NCI-H2081 treated with DMSO at 0.1 percent for 48 hours (cell line): Measurements from ENCODE around the gene AMPD3.
"Not testable (repeated sequence)": the region's sequence is repeated elsewhere in the genome, so short reads cannot be mapped to it uniquely, and the experiment has no call there.

Experiments used
- DNase-seq: peaks from one replicate; lab custom pipeline; 2025; lab: John Stamatoyannopoulos, UW

Gene AMPD3

DNA sequence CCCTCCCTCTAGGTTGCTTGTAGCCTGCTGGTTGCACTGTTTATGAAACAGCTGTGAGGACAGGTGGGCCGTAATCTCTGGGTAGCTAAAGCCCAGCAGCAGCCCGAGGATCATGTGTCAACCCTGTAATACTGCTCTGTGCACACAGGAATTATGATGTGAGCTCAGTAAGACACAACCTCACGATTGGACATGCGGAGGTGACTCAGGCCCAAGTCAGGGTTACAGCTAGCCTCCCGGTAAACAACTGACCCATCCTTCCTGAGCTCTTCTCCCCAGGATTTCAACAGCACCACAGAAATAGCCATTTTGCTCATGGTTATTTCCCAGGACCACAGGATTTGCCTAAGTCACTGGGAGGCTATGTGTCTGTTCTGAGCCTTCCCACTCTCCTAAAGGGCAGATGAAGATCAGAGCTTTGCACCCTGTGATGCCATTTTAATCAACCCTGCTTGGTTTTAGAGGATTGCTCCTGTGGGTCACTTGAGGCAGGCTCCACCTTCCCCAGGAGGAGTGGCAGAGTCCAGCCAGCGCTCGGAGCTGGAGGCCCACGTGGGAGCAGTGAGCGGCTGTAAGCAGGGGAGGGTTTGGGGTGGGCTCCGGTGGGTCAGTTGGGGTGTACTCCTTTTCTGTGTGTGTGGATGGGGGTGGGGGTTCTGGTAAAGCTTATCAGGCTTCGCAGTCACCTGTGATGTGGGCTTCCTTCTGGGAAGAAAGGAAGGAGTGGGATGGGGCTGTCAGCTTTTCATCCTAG is at the start of gene AMPD3:
Gene AMPD3, plus strand, starts transcription at position 387 of the 754 bp plus-strand sequence. CDS start 6,256 bp downstream, outside the sequence.
- DNase-seq = peak; percentile 81

DNA sequence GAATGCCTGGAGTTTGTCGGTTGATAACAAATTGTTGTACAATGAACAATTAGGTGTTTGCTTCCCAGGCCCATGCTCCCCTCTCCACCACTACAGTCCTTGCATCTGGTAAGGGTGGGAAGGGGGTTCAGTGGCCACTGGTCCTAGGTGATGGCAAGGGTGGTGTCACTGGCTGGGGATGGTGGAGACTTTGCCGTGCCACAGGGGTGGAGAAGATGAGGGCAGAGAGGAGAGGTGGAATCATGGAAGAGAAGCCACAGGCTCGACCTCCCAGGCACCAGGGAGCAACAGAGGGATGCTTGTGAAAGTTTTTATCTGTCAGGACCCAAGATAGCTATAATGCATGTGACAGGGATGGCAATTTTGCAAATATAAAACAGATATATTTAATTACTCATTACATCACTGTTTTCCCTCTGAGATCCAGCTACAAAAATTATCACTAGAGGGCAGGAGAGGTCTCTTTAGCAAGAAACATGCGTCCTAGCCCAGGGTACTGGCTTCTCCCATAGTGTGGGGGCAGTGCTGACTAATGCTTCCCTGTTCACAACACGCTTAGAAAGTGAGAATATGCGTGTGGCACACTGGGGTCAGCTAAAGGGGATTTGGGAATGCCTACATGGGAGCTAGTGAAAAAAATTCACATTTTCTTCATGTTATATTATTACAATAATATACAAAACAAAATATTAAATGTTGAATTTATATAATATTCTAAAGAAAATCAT is 49.0 kb upstream of the AMPD3 start:
- peak; percentile 58 for DNase-seq

DNA sequence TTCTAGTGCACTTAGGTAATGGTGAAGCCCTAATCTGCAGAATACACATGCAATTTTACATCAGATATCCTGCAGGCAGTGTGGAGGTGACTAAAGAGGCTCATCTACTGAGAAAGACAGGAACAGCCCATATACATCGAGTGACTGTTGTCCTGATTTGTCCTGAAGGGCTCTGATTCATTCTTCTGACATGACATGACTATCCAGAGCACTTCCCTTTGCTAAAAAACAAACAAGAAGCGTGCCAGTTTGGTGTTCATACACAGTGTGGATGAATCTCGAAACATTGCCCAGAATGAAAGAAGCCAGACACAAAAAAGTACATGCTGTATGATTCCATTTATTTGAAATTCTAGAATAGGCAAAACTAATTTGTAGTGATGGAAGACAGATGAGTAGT is 48.0 kb upstream of the AMPD3 start:
- no peak for DNase-seq

DNA sequence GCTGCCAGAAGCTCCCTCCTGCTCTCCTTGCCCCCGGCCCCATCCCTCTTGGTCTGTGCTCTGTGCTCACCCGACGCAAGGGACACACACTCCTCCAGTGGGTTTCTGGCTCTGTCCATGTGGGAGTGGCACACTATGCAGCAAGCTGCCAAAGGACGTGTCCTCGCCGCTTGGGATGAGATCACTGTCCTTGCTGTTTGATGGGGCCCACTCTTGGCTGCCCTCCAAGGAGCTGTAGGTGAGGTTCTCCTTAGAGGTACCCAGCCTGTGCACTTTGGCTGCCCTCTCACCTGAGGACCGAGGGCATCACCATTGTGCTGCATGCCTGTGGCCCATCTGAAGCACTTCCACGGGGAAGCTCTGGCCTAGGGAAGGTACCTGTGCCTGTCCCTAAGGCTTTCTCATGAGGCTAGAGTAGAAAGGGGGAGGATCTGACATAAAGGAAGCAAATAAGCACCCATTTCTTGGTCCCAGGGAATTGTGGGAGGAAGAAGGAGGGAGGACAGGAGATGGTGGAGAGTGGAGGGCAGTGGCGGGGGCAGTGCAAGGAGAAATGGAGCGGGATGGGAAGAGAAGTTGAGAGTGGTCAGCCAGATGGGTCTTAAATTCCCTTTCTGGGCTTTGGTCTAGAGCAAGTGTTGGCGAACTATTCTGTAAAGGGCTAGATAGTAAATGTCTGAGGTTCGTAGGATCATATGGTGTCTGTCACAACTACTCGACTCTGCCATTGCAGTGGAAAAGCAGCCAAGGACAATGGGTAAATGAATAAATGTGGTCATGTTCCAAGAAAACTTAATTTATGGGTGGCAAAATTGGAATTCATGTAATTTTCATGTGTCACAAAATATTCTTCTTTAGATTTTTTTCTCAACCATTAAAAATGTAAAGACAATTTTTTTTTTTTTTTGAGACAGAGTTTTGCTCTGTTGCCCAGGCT is 47.0 kb upstream of the AMPD3 start:
- no peak for DNase-seq

DNA sequence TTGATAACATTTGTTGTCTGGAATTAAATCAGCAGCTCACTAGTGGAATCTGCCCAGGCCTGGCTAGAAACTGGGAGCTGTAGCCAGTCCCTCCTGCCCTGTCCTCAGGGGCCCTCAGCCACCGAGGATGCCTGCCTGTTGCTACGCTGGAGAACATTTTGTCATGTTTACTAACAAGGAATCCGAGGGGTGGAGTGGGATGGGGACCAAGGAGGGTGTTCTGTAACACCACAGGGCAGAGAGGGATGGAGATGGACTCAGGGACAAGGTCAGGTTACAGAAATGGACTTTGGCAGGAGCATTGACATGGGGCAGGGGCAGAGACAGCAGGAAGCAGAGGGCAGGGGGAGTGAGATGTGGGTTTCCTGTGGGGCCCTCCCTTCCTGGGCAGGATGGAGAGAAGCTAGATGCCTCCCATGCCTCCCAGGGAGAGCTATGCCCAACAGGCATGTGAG is 45.8 kb upstream of the AMPD3 start:
- no peak for DNase-seq

DNA sequence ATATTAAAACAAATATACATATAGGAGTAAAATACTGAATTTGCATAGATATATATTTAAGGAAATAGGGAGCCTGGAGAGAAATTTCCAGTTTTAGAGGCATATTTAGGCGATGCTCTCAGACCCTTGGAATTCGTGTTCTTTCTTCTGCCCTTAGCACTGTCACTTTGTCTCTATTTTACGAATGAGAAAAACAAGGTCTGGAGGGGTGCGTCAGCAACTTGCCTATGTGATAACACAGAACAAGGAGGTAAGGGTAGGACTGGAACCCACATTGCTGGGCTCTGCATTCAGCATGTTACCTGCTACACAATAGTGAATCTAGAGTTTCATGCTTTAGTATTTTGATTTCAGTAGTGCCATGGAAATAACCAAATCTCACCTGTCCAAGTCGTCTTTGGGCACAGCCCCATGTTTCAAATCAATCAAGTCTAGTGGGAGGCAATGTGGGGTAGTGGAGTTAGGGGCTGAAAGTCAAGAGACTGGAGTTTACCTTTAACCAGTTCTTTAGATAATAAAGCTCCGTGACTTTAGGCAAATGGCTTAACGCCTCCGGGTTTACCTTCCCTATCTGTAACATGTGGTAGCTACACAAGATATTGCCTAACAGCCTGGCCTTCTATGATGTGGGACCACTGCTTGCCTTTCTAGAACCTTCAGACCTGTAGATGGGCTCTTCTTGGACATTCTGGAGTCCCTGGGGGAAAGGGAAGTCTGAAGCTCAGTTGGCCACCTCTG is 44.8 kb upstream of the AMPD3 start:
- no peak for DNase-seq

DNA sequence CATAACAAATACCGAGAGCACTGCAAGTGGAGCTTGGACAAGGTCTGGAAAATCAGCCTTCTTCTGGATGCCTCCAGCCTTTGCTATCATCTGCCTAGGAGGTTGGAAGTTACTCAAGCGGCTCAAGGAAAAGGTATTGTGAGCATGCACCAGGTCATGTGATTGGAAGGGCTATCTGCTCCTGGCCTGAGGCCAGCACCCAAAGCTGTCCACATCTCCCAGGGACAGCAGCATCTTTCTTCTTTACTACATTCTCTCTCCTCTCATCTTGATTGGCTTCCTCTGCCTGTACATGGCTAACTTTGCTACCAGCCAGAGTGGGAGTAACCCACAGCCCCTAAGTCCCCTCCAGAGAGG is 44.2 kb upstream of the AMPD3 start:
- no peak for DNase-seq

DNA sequence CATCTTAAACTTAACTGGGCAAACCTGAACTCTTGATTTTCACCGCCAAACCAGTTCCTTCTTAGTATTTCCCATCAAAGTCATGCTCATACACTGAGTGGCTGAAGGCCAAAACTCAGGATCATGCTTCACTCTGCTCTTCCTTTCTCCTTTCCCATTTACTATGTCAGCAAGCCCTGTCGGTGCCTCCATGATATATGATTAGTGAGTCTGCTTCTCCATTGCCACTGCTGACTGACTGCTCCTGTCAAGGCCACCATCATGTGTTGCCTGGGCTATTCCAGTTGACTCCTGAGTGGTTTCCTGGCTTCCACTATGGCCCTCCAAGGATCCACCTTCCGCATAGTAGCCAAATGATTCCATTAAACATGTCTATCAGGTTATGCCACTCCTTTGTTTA is 42.8 kb upstream of the AMPD3 start:
- no peak for DNase-seq

DNA sequence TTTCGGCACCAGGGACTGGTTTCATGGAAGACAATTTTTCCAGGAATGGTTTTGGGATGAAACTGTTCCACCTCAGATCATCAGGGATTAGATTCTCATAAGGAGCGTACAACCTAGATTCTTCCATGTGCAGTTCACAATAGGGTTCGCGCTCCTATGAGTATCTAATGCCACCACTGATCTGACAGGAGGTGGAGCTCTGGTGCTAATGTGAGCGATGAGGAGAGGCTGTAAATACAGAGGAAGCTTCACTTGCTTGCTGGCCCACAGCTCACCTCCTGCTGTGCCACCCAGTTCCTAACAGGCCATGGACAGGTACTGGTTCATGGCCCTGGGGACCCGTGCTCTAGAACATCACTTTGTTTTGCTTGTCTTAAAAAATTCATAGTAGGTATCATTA is 41.8 kb upstream of the AMPD3 start:
- DNase-seq = no peak

DNA sequence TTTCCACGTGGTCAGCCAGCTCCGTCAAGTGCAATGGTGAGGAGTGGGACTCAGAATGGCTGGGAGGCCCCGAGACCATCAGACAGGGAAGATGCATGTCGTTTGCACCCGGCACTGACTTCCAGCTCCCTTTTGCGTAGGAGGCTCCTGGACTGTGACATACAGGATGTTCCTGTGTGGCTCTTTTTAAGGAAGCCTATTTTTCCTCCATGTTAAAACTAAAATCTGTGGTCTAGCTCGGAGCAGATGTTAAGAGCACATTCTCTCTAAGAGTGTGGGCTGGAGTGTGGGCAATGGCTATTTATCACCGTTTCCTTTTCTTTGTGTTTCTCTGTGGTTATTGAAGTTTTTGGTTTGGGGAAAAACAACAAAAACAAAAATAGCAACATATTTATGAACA is 40.9 kb upstream of the AMPD3 start:
- DNase-seq = no peak

DNA sequence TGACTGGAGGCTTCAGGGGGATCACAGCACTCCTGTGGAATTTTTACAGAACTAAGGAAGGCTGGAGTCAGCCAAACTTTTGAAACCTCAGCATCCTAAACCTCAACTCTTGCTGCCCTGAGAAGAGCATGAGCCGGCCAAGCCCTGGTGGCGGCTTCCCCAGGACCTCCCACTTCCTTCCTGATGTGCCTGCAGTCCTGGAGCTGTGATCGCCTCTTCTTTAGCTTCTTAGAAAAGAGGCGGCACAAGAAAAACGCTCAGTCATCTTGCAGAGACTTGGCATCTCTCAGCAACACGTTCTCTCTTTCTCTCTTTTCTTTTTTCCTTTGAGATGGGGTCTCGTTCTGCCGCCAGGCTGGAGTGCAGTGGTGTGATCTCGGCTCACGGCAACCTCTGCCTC is 40.4 kb upstream of the AMPD3 start:
- DNase-seq = no peak

DNA sequence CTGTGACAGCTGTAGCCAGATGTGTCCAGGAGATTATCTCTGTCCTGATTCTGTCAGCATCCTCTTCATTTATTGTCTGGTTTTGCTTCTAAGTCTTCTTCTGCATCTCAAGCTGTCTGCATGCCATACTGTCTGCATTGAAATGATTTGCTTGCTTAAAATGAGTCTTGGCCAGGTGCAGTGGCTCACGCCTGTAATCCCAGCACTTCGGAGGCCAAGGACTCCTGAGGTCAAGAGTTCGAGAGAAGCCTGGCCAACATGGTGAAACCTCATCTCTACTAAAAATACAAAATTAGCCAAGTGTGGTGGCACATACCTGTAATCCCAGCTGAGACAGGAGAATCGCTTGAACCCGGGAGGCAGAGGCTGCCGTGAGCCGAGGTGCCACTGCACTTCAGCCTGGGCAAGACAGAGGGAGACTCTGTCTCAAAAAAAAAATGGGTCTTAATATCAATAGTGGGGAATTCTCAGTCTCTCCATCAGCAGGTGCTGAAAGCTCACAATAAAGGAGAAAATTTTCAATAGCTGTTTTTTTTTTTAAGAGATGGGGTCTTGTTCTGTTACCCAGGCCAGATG is 39.2 kb upstream of the AMPD3 start:
- no peak for DNase-seq

DNA sequence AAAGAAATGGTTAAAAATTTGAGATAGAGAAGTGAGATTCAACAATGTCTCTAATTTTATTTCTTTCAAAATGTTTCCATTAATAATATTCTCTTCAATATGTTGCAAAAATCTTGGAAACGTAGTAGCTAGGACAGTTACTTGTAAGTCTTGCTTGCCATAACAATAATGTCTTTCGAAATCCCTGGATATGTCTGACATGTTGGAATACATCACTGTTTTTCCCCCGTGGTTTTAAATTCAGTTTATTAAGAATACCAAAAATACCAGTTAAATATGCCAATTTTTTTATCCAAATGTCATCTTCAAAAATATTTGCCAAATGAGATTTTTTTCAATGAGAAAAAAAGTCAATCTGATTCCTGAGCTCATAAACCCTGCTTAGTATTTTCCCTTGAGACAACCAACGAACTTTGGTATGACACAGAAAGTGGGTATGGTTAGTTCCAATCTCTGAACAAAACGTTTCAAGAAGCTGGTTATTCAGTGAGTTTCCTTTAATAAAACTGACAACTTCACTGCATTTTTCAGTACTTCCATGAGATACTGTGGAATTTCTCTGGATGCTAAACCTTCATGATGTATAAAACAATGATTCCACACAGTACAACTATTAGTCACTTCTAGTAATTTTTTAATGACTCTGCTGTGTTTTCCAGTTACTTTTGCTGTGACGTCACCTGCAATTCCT is 36.7 kb upstream of the AMPD3 start:
- no peak for DNase-seq

DNA sequence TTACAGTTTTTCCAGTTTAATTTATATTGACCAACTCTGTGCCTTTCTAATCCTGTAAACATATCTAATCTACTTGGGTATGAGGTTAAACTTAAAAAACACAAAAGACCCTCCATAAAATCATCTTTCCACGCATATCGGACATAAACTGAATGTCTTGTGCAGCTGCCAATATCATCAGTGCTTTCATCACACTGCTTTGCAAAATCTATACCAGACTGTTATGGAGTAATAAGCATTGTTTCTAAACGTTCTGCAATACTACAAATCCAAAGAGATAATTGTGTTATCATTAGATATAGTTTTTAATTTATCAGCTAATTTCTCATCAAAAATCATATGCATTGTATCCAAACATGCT is 36.1 kb upstream of the AMPD3 start:
- DNase-seq = no peak

DNA sequence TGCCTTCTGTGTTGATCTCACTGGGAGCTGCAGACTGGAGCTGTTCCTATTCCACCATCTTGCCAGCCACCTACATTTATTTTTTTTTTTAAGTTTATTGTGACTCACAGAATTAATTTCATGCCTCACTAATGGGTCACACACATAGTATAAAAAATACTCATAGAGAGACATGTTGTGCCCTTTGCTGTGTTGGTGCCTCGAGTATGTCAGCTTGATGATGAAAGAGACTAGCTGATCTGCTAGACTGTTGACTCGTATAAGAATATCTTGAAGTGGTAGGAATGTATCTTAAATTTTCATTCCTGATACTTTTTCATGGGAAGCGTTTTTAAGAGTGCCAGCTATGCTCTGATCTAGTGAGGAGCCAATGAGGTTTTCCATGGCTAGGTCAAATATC is 28.6 kb upstream of the AMPD3 start:
- no peak for DNase-seq

DNA sequence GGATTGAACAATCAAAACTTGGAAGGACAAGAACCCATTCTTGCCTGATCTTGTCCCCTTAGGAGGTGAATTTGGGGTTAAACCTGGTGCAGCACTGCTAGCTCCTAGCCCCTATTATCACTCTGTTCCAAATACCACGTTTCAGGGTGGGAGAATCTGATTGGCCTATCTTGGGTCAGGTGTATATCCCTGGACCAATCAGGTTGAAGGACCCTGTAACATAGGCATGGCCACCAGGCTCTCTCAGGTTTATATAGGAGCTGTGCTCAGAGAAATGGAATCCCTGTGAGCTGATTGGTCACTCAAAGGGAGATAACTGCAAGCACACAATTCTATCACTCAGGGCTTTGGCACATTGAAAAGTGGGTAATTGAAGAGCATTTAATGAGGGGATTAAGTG is 26.6 kb upstream of the AMPD3 start:
- no peak for DNase-seq

DNA sequence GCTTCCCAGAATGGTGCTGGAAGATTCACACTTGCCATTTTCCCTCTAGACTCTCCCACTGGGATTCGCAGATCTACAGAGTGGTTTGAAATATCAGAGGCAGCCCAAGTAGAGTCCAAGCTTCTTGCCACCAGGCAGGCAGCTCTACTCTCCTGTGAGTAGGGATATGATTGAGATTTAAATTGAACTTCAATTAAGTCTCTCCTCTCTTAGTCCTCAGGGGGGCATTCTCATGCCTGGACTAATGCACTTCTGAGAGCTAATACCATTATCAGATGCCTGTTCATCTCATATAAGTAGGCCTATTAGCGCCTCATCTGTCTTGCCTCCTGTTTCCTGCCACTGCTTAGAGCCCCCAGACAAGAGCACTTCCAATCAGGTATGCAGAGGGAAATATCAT is 25.5 kb upstream of the AMPD3 start:
- DNase-seq = no peak

DNA sequence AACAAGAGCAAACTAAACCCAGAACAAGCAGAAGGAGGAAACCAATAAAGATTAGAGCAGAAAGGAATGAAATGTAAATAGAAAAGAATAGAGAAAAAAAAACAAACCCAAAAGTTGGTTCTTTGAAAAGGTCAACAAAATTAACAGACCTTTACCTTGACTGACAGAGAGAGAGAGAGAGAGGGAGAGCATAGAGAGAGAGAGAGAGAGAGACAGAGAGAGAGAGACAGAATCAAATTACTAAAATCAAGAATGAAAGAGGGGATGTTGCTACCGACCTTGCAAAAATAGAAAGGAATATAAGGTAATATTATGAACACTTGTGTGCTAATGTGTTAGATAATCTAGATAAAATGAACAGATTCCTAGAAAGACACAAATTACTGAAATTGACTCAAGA is 22.6 kb upstream of the AMPD3 start:
- no peak for DNase-seq

DNA sequence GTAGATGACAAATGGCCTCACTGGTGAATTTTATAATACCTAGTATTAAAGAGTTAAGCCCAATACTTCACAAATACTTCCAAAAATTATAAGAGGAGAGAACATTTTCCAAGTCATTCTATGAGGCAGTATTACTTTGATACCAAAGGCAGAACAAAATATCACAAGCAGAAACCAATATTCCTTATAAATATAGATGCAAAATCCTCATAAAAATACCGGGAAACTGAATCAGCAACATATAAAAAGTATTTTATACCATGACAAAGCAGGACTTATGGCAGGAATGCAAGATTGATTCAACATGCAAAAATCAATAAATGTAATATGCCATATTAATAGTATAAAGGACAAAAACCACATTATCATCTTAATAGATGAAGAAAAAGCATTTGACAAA is 22.1 kb upstream of the AMPD3 start:
- DNase-seq = no peak

DNA sequence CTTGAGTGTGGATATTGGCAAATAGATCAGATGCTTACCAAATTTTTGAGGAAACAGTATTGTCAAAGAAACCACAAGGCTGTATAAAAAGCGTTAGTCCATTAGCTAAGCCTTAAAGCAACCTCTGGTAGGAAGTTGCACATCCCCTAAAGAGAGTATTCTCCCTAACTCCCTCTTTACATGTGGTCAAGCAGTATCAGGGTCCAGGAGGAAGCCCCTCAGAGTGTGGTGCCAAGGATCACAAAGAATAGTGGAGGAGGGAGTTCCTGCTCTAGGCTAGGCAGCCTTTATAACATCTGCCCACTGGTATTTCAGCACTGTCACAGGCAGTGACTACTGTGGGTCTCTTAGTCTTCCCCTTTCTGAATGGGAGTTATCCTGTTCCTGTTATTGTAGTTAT is 18.8 kb upstream of the AMPD3 start:
- no peak for DNase-seq

DNA sequence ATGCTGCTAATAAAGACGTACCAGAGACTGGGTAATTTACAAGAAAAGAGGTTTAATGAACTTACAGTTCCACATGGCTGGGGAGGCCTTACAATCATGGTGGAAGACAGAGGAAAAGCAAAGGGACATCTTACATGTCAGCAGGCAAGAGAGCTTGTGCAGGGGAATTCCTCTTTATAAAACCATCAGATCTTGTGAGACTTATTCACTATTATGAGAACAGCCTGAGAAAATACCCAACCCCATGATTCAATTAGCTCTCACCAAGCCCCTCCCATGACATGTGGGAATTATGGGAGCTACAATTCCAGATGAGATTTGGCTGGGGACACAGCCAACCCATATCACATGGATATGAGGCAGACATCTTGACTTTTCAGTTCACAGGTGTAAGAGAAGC is 18.4 kb upstream of the AMPD3 start:
- DNase-seq = not testable (repeated sequence)
